K562 (cell line): ENCODE data around the gene IL6ST. TPM values are rescaled to one million over a fixed set of nuclear protein-coding genes. Genes with fewer than 3 reads are reported as not detected.

Experiments used
- ATAC-seq: fragments of 200-7000 bp; cut with Tn5 transposase; 3 replicates; pipeline ENCODE4 v1.9.1; 2020; ENCODE audit warnings: moderate library complexity
- BruUV-seq: library from RNA; stranded (reverse); fragments of 400-500 nt; replicated peaks from 2 replicates; lab custom pipeline; 2021; lab: Mats Ljungman, UMichigan
- CTCF ChIA-PET: fragments of 300-600 bp; formaldehyde crosslinking; extraction: SDS; loops from one replicate; lab custom pipeline; 2021; ENCODE audit warnings: low intra/inter-chr PET ratio; lab: Yijun Ruan, JAX
- POLR2A ChIA-PET: fragments of 300-600, 350-650 bp; sonication (Branson Sonifier 250); formaldehyde crosslinking; extraction: SDS; loops from one replicate; lab custom pipeline; 2021; ENCODE audit warnings: antibody characterized with exemption, inconsistent platforms; lab: Yijun Ruan, JAX
- DNase-seq, 4 experiments: peaks; one replicate each; pipeline versions ENCODE4 v3.0.0 to v3.0.0-alpha.2; 2011 to 2018; ENCODE audit warnings: low spot score in 3 of 4, mixed read lengths in 3 of 4; ENCODE audit errors: extremely low read depth in 1 of 4
- FAIRE-seq: peaks from 2 replicates; lab custom pipeline; 2011; peaks lifted over from hg19 to GRCh38; lab: Jason Lieb, UNC
- H2AFZ ChIP-seq: 2 replicates; pipeline ENCODE4 v1.6.0; 2011; ENCODE audit warnings: low read depth, low read length, control low read depth, inconsistent platforms
- H3K27ac ChIP-seq: fragments of 200-600 bp; 3 replicates; pipeline ENCODE4 v1.8.0; 2011; ENCODE audit warnings: low read depth, mild to moderate bottlenecking, control low read depth, inconsistent platforms, low read length, moderate library complexity, mixed read lengths; ENCODE audit errors: extremely low read depth
- H3K27me3 ChIP-seq, 2 experiments: fragments of 300-600 bp in 1 of 2; 2 replicates in 1 of 2; 3 replicates in 1 of 2; pipeline versions ENCODE4 v1.6.0 to v1.8.0; 2011; ENCODE audit warnings: inconsistent platforms in 2 of 2, low read length in 2 of 2, mild to moderate bottlenecking in 1 of 2, mixed read lengths in 1 of 2, moderate library complexity in 1 of 2; ENCODE audit not compliant: control insufficient read depth in 2 of 2, insufficient read depth in 2 of 2
- H3K36me3 ChIP-seq: fragments of 300-600 bp; 3 replicates; pipeline ENCODE4 v1.8.0; 2011; ENCODE audit warnings: mild to moderate bottlenecking, low read length, inconsistent platforms; ENCODE audit not compliant: control insufficient read depth, insufficient read depth
- H3K4me1 ChIP-seq, 2 experiments: fragments of 200-600 bp in 1 of 2; replicated peaks in 1 of 2; 2 replicates in 1 of 2; 3 replicates in 1 of 2; pipeline versions ENCODE4 v1.5.1 to v1.8.0; 2011; ENCODE audit warnings: inconsistent platforms in 2 of 2, low read length in 2 of 2, mild to moderate bottlenecking in 1 of 2, mixed read lengths in 1 of 2, moderate library complexity in 1 of 2; ENCODE audit not compliant: control insufficient read depth in 2 of 2, insufficient read depth in 2 of 2
- H3K4me2 ChIP-seq: 2 replicates; pipeline ENCODE4 v1.6.1; 2011; ENCODE audit warnings: low read length, control low read depth, inconsistent platforms, mixed read lengths; ENCODE audit not compliant: insufficient read depth
- H3K4me3 ChIP-seq: fragments of 200-600 bp; sonication (generic), shearing (Covaris generic); 2 replicates; pipeline ENCODE4 v1.5.1; 2016; ENCODE audit warnings: control low read depth, inconsistent platforms
- H3K79me2 ChIP-seq: fragments of 200-600 bp; 3 replicates; pipeline ENCODE4 v1.8.0; 2011; ENCODE audit warnings: low read length, inconsistent platforms; ENCODE audit not compliant: control insufficient read depth, insufficient read depth
- H3K9ac ChIP-seq, 2 experiments: 2 replicates each; pipeline versions ENCODE4 v1.6.0 to v1.6.1; 2011; ENCODE audit warnings: low read depth in 2 of 2, low read length in 2 of 2, control low read depth in 1 of 2, inconsistent platforms in 1 of 2, mild to moderate bottlenecking in 1 of 2, mixed read lengths in 1 of 2; ENCODE audit not compliant: insufficient read depth in 1 of 2
- H3K9me1 ChIP-seq: one replicate; pipeline ENCODE4 v1.6.0; 2011; ENCODE audit warnings: inconsistent platforms, mild to moderate bottlenecking, low read length, moderate library complexity; ENCODE audit not compliant: control insufficient read depth, insufficient read depth
- H3K9me3 ChIP-seq: replicated peaks from 2 replicates; pipeline ENCODE4 v1.5.1; 2011; ENCODE audit warnings: low read depth, low read length, inconsistent platforms; ENCODE audit not compliant: control insufficient read depth, insufficient read depth
- H4K20me1 ChIP-seq: replicated peaks from 2 replicates; pipeline ENCODE4 v1.6.1; 2011; ENCODE audit warnings: low read length, inconsistent platforms, mixed read lengths; ENCODE audit not compliant: control insufficient read depth, insufficient read depth
- CTCF ChIP-seq, 3 experiments: IDR thresholded peaks in 2 of 3; conservative IDR thresholded peaks in 1 of 3; 2 replicates each; pipeline ENCODE4 v1.5.1; 2011 to 2012; ENCODE audit warnings: low read length in 3 of 3, mild to moderate bottlenecking in 3 of 3, control low read depth in 2 of 3, improper control_type of control experiment in 1 of 3, inconsistent platforms in 1 of 3, low read depth in 1 of 3, mixed read lengths in 1 of 3, moderate library complexity in 1 of 3; ENCODE audit not compliant: insufficient read depth in 2 of 3
- PCBP2 ChIP-seq: fragments of 200-400 bp; formaldehyde crosslinking; IDR thresholded peaks from 2 replicates; pipeline ENCODE4 v1.6.1; 2018; ENCODE audit warnings: low read length, low read depth, mild to moderate bottlenecking, moderate library complexity; ENCODE audit not compliant: poor library complexity, severe bottlenecking
- PURB ChIP-seq: sonication (generic); formaldehyde crosslinking; IDR thresholded peaks from 2 replicates; pipeline ENCODE4 v1.9.0; 2021; ENCODE audit warnings: low read depth, mild to moderate bottlenecking, missing genetic modification reagents
- RAD21 ChIP-seq, 2 experiments: fragments of 250-450 bp in 1 of 2; fragments of 450-650 bp in 1 of 2; sonication (Bioruptor Pico) in 1 of 2; formaldehyde crosslinking in 1 of 2; IDR thresholded peaks in 1 of 2; conservative IDR thresholded peaks in 1 of 2; 2 replicates each; pipeline versions ENCODE4 v1.4.0 to v1.8.0; 2020 to 2022; ENCODE audit warnings: mild to moderate bottlenecking in 2 of 2, moderate library complexity in 1 of 2
- WGBS: fragments of 100-300 bp; shearing (Covaris generic); methylation state at CpG from one replicate; pipeline ENCODE4 v1.1.6; 2016; ENCODE audit warnings: low coverage, mixed read lengths; ENCODE audit not compliant: insufficient coverage; ENCODE audit errors: missing lambda C conversion rate; 5-methylcytosine and 5-hydroxymethylcytosine counted together
- in situ Hi-C: fragments of 300-500 bp; cut with MboI; formaldehyde crosslinking; loops from 4 replicates; pipeline ENCODE4 v1.15.0; 2018; ENCODE audit warnings: inconsistent platforms, mixed read lengths
- intact Hi-C: fragments of 100-400 bp; cut with micrococcal nuclease; formaldehyde crosslinking; loops from 2 replicates; pipeline ENCODE4 v1.14.2; 2022
- polyA plus RNA-seq, 8 experiments: library from polyadenylated mRNA; depleted of rRNA in 4 of 8; stranded (reverse) in 5 of 8; unstranded in 3 of 8; fragments of >200 nt; fragmentation: Nextera tagmentation in 2 of 8; fragmentation: Illumina TruSeq in 1 of 8; extraction: Ambion mirVana in 2 of 8; extraction: Trizol in 1 of 8; gene quantifications; 2 replicates each; pipeline versions ENCODE4 v1.2.1 to v1.2.3, GENCODE V29; 2011 to 2014; ENCODE audit warnings: inconsistent platforms in 1 of 8, missing spikeins in 1 of 8
- total RNA-seq, 7 experiments: library from RNA; depleted of rRNA in 6 of 7; stranded (reverse); fragments of >200 nt in 6 of 7; fragmentation: Illumina TruSeq in 2 of 7; extraction: Trizol in 2 of 7; gene quantifications; 2 replicates each; pipeline versions ENCODE4 v1.2.1 to v1.2.3, GENCODE V29; 2011 to 2021; ENCODE audit warnings: low replicate concordance in 1 of 7

IL6ST gene
- total and polyA plus RNA-seq, 9 of the 15 experiments (the other 6 are each of a cell fraction or from before 2014, with no cell fraction given): 2.0 to 27.0 (median 7.9) TPM

DNA sequence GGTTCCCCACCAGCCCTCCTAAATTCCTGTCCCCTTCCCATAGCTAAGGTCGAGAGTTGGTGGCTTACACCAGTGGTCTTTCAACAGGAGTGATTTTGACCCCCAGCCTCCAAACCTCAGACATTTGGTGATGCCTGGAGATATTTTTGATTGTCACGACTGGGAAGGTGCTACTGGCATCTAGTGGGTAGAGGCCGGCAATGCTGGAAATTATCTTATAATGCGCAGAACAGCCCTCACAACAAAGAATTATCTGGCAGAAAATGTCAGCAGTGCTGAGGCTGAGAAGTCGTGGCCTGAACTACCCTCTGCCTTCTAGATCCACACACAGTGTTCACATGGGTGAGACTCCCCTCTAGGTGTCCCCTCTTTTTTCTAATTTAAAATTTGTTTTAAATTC is 74.0 kb downstream of the IL6ST start:
- H2AFZ ChIP-seq: no peak overlapping the region
- no peaks in the 10 kb centered on the region for H3K9me1 ChIP-seq
- CTCF ChIA-PET: no interaction called here
- no peak for TF ChIP-seq PURB
- peak in 1 of 2 experiments; percentile 34; a peak in 1 of 4 replicates for TF ChIP-seq RAD21 (CRISPR knock-in tag; conservative IDR thresholded peaks at IDR 0.05 in 1 of 2, IDR thresholded peaks at IDR 0.05 in 1 of 2)
- TF ChIP-seq PCBP2: no peak
- TF ChIP-seq CTCF (IDR thresholded peaks at IDR 0.05 in 2 of 3, conservative IDR thresholded peaks at IDR 0.05 in 1 of 3; ENCODE audit: insufficient read depth in 2 of 3, low read depth in 1 of 3, low read length in 3 of 3): peak in 1 of 3 experiments; percentile 39; a peak in 2 of 6 replicates
- in situ Hi-C loops: no loop called here
- 16% methylated on average over 5 of the region's 5 CpGs for WGBS
- DNase-seq (no peak), FAIRE-seq (no peak), ATAC-seq (no peak)
- no peaks in the 10 kb centered on the region for H4K20me1 ChIP-seq
- BruUV-seq: no TSS peak
- peaks cover 2 to 43% of the 10 kb centered on the region in 2 experiments; a peak in 2 of 5 replicates for H3K27me3 ChIP-seq
- POLR2A ChIA-PET: no interaction called here
- intact Hi-C loops: no loop called here
- no peak overlapping the region for H3K27ac ChIP-seq
- no peak overlapping the region for H3K4me2 ChIP-seq
- no peak overlapping the region for H3K9ac ChIP-seq
- H3K79me2 ChIP-seq: no peaks in the 10 kb centered on the region
- no peak overlapping the region for H3K4me3 ChIP-seq
- H3K36me3 ChIP-seq: no peaks in the 10 kb centered on the region
- peaks cover 0 to 4% of the 10 kb centered on the region in 2 experiments; a peak in 1 of 5 replicates for H3K4me1 ChIP-seq
- H3K9me3 ChIP-seq: no peaks in the 10 kb centered on the region
